Fibroblast of peridontal ligament (primary cell): ENCODE results near the gene ZCCHC17.

Experiments used
- DNase-seq: peaks from one replicate; pipeline ENCODE4 v3.0.0-alpha.2; 2010; ENCODE audit errors: extremely low read depth

ZCCHC17 gene

GRCh38 chr1:31306278-31306677 is 9.4 kb downstream of the ZCCHC17 start:
- DNase-seq = peak; percentile 94

- DNase-seq = no peak
Observed at GRCh38 chr1:31308036-31308435, 11.2 kb downstream of the ZCCHC17 start.

- peak; percentile 54 for DNase-seq
Observed at GRCh38 chr1:31310198-31310597, 13.4 kb downstream of the ZCCHC17 start.

GRCh38 chr1:31315902-31316301 is 19.1 kb downstream of the ZCCHC17 start:
- DNase-seq = no peak

- no peak for DNase-seq
Observed at GRCh38 chr1:31318146-31318545, 21.3 kb downstream of the ZCCHC17 start.

GRCh38 chr1:31324093-31324492 is 27.3 kb downstream of the ZCCHC17 start:
- no peak for DNase-seq

GRCh38 chr1:31324992-31325391 is 28.2 kb downstream of the ZCCHC17 start:
- no peak for DNase-seq

GRCh38 chr1:31326461-31326860 is 29.6 kb downstream of the ZCCHC17 start:
- DNase-seq = no peak

GRCh38 chr1:31327381-31327780 is 30.5 kb downstream of the ZCCHC17 start:
- peak; percentile 13 for DNase-seq

- DNase-seq = peak; percentile 71
Observed at GRCh38 chr1:31335007-31335406, 38.2 kb downstream of the ZCCHC17 start.

- DNase-seq = peak; percentile 2
Observed at GRCh38 chr1:31336687-31337467, 40.0 kb downstream of the ZCCHC17 start.

- DNase-seq = no peak
Observed at GRCh38 chr1:31344503-31344902, 47.7 kb downstream of the ZCCHC17 start.

GRCh38 chr1:31345635-31346034 is 48.8 kb downstream of the ZCCHC17 start:
- DNase-seq = no peak

GRCh38 chr1:31346785-31347184 is 50.0 kb downstream of the ZCCHC17 start:
- DNase-seq = no peak

- no peak for DNase-seq
Observed at GRCh38 chr1:31348449-31348848, 51.6 kb downstream of the ZCCHC17 start.

GRCh38 chr1:31354283-31354682 is 57.5 kb downstream of the ZCCHC17 start:
- DNase-seq = peak; percentile 62

- no peak for DNase-seq
Observed at GRCh38 chr1:31356427-31356826, 59.6 kb downstream of the ZCCHC17 start.

- DNase-seq = no peak
Observed at GRCh38 chr1:31361607-31362006, 64.8 kb downstream of the ZCCHC17 start.

GRCh38 chr1:31362032-31362431 is 65.2 kb downstream of the ZCCHC17 start:
- DNase-seq = no peak

- DNase-seq = no peak
Observed at GRCh38 chr1:31364561-31365250, 67.9 kb downstream of the ZCCHC17 start.

- DNase-seq = no peak
Observed at GRCh38 chr1:31366796-31367195, 70.0 kb downstream of the ZCCHC17 start.

GRCh38 chr1:31368611-31369107 is 71.8 kb downstream of the ZCCHC17 start:
- no peak for DNase-seq

- no peak for DNase-seq
Observed at GRCh38 chr1:31370021-31370420, 73.2 kb downstream of the ZCCHC17 start.
